Endothelial cell of umbilical vein (primary cell): ENCODE measurements around the gene MOGAT3.

Experiments used
- EZH2 ChIP-seq: IDR thresholded peaks from 2 replicates; pipeline ENCODE4 v1.6.1; 2012; ENCODE audit warnings: borderline replicate concordance, low read depth, mild to moderate bottlenecking, moderate library complexity, low read length, inconsistent platforms; ENCODE audit not compliant: severe bottlenecking
- POLR2A ChIP-seq: IDR thresholded peaks from 2 replicates; pipeline ENCODE4 v1.6.1; 2012; ENCODE audit warnings: low read depth, mild to moderate bottlenecking, control low read depth, low read length
- TF ChIP-seq, protein P1 (sequence below), 2 donors: IDR thresholded peaks; 1 replicate in 1 of 2; 2 replicates in 1 of 2; pipeline ENCODE4 v1.5.1; 2011; ENCODE audit warnings: low read length in 2 of 2, mild to moderate bottlenecking in 2 of 2, moderate library complexity in 2 of 2, control low read depth in 1 of 2, inconsistent platforms in 1 of 2, low read depth in 1 of 2; ENCODE audit not compliant: insufficient read depth in 1 of 2; ENCODE audit errors: extremely low read depth in 1 of 2

DNA sequence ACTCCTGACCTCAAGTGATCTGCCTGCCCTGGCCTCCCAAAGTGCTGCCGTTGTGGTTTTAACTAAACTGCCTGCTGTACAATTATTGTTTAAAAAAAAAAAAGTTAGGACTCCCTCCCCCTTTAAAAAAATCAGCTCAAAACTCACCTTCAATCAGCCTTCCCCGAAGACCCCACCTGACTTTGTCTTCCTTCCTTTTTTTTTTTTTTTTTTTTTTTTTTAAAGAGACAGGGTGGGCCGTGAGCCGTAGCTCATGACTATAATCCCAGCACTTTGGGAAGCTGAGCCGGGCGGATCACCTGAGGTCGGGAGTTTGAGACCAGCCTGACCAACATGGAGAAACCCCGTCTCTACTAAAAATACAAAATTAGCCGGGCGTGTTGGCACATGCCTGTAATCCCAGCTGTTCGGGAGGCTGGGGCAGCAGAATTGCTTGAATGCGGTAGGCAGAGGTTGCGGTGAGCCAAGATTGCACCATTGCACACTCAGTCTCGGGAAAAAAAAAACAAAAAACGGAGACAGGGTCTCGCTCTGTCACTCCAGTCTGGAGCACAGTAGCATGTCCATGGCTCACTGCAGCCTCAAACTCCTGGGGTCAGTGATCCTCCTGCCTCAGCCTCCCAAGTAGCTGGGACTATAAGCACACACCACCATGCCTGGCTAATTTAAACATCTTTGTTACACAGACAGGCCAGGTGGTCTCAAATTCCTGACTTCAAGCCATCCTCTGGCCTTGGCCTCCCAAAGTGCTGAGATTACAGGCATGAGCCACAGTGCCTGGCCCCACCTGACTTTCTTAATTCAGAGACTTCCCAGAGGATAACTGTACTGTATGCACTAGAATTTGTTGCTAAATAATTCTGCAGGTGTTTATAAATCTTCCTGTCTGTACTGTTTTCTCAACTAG, 40.9 kb upstream of the MOGAT3 start:
- TF ChIP-seq POLR2A (no peak), EZH2 (no peak)
- TF ChIP-seq, protein P1, sequence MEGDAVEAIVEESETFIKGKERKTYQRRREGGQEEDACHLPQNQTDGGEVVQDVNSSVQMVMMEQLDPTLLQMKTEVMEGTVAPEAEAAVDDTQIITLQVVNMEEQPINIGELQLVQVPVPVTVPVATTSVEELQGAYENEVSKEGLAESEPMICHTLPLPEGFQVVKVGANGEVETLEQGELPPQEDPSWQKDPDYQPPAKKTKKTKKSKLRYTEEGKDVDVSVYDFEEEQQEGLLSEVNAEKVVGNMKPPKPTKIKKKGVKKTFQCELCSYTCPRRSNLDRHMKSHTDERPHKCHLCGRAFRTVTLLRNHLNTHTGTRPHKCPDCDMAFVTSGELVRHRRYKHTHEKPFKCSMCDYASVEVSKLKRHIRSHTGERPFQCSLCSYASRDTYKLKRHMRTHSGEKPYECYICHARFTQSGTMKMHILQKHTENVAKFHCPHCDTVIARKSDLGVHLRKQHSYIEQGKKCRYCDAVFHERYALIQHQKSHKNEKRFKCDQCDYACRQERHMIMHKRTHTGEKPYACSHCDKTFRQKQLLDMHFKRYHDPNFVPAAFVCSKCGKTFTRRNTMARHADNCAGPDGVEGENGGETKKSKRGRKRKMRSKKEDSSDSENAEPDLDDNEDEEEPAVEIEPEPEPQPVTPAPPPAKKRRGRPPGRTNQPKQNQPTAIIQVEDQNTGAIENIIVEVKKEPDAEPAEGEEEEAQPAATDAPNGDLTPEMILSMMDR (IDR thresholded peaks at IDR 0.05; ENCODE audit: extremely low read depth in 1 of 2, insufficient read depth in 1 of 2, low read depth in 1 of 2, low read length in 2 of 2), result no peak
